H9 (cell line): ENCODE measurements around the gene NKX3-2. TPM values are rescaled to one million over a fixed set of nuclear protein-coding genes. Genes with fewer than 3 reads are reported as not detected.

ENCODE experiments used
- DNase-seq: peaks from one replicate; pipeline ENCODE4 v3.0.0-alpha.2; 2017
- H2AFZ ChIP-seq: one replicate; pipeline ENCODE4 v1.6.1; 2013; ENCODE audit warnings: mild to moderate bottlenecking, low read length, control low read depth, moderate library complexity
- H2AK5ac ChIP-seq: 2 replicates; pipeline ENCODE4 v1.6.1; 2013; ENCODE audit warnings: low read length, control low read depth, mixed read lengths; ENCODE audit not compliant: insufficient read length
- H2BK120ac ChIP-seq: one replicate; pipeline ENCODE4 v1.6.1; 2013; ENCODE audit warnings: low read depth, mild to moderate bottlenecking, low read length, control low read depth, inconsistent platforms; ENCODE audit not compliant: poor library complexity, severe bottlenecking
- H2BK12ac ChIP-seq: 2 replicates; pipeline ENCODE4 v1.6.1; 2013; ENCODE audit warnings: low read length, control low read depth, mixed read lengths, low read depth; ENCODE audit not compliant: insufficient read length
- H2BK15ac ChIP-seq: 2 replicates; pipeline ENCODE4 v1.6.1; 2013; ENCODE audit warnings: low read depth, low read length, control low read depth
- H2BK20ac ChIP-seq: one replicate; pipeline ENCODE4 v1.6.1; 2013; ENCODE audit warnings: low read depth, mild to moderate bottlenecking, low read length, control low read depth, inconsistent platforms; ENCODE audit not compliant: poor library complexity, severe bottlenecking
- H2BK5ac ChIP-seq: 2 replicates; pipeline ENCODE4 v1.6.1; 2013; ENCODE audit warnings: low read length, control low read depth, mixed read lengths; ENCODE audit not compliant: insufficient read length
- H3K14ac ChIP-seq: 2 replicates; pipeline ENCODE4 v1.6.1; 2013; ENCODE audit warnings: low read length, control low read depth; ENCODE audit not compliant: insufficient read depth
- H3K18ac ChIP-seq: 2 replicates; pipeline ENCODE4 v1.6.1; 2013; ENCODE audit warnings: low read depth, mild to moderate bottlenecking, mixed read lengths, low read length, control low read depth; ENCODE audit not compliant: insufficient read length
- H3K23ac ChIP-seq: 2 replicates; pipeline ENCODE4 v1.6.1; 2013; ENCODE audit warnings: low read length, control low read depth, mixed read lengths, low read depth; ENCODE audit not compliant: insufficient read length
- H3K23me2 ChIP-seq: 2 replicates; pipeline ENCODE4 v1.6.1; 2013; ENCODE audit warnings: low read depth, mild to moderate bottlenecking, mixed read lengths, low read length, control low read depth; ENCODE audit not compliant: insufficient read length, poor library complexity, severe bottlenecking
- H3K27ac ChIP-seq: 2 replicates; pipeline ENCODE4 v1.5.1; 2013; ENCODE audit warnings: low read length, control low read depth, mixed read lengths, low read depth; ENCODE audit not compliant: insufficient read length
- H3K27me3 ChIP-seq: 2 replicates; pipeline ENCODE4 v1.6.1; 2013; ENCODE audit warnings: low read length, control low read depth, inconsistent platforms; ENCODE audit not compliant: insufficient read depth
- H3K4ac ChIP-seq: 2 replicates; pipeline ENCODE4 v1.6.1; 2013; ENCODE audit warnings: low read depth, mild to moderate bottlenecking, control low read depth, inconsistent platforms, low read length, moderate library complexity
- H3K4me1 ChIP-seq: 2 replicates; pipeline ENCODE4 v1.6.1; 2013; ENCODE audit warnings: low read length, control low read depth, inconsistent platforms; ENCODE audit not compliant: insufficient read depth
- H3K4me2 ChIP-seq: 2 replicates; pipeline ENCODE4 v1.6.1; 2013; ENCODE audit warnings: low read length, control low read depth, mixed read lengths; ENCODE audit not compliant: insufficient read length, insufficient read depth
- H3K56ac ChIP-seq: 2 replicates; pipeline ENCODE4 v1.6.1; 2013; ENCODE audit warnings: low read depth, mild to moderate bottlenecking, mixed read lengths, low read length, control low read depth; ENCODE audit not compliant: insufficient read length
- H3K79me1 ChIP-seq: 2 replicates; pipeline ENCODE4 v1.6.1; 2013; ENCODE audit warnings: low read depth, mild to moderate bottlenecking, moderate library complexity, low read length, control low read depth, inconsistent platforms; ENCODE audit not compliant: insufficient read depth, poor library complexity, severe bottlenecking
- H3K79me2 ChIP-seq: 2 replicates; pipeline ENCODE4 v1.6.1; 2013; ENCODE audit warnings: low read length, control low read depth, inconsistent platforms; ENCODE audit not compliant: insufficient read depth
- H3K9ac ChIP-seq: 2 replicates; pipeline ENCODE4 v1.6.1; 2013; ENCODE audit warnings: low read length, control low read depth, mixed read lengths; ENCODE audit not compliant: insufficient read length; ENCODE audit errors: extremely low read depth
- H3K9me3 ChIP-seq: one replicate; pipeline ENCODE4 v1.6.1; 2013; ENCODE audit warnings: low read depth, low read length, inconsistent platforms; ENCODE audit not compliant: control insufficient read depth
- H3T11ph ChIP-seq: one replicate; pipeline ENCODE4 v1.6.1; 2013; ENCODE audit warnings: mild to moderate bottlenecking, low read length, control low read depth, inconsistent platforms
- H4K20me1 ChIP-seq: one replicate; pipeline ENCODE4 v1.6.1; 2013; ENCODE audit not compliant: control insufficient read depth, insufficient read length, insufficient read depth
- H4K5ac ChIP-seq: 2 replicates; pipeline ENCODE4 v1.6.1; 2013; ENCODE audit warnings: low read depth, mild to moderate bottlenecking, mixed read lengths, low read length, control low read depth; ENCODE audit not compliant: insufficient read length
- H4K8ac ChIP-seq: replicated peaks from 2 replicates; pipeline ENCODE4 v1.6.1; 2013; ENCODE audit warnings: low read length, control low read depth, mixed read lengths, low read depth; ENCODE audit not compliant: insufficient read length
- H4K91ac ChIP-seq: 2 replicates; pipeline ENCODE4 v1.6.1; 2013; ENCODE audit warnings: low read depth, mild to moderate bottlenecking, moderate library complexity, mixed read lengths, low read length, control low read depth; ENCODE audit not compliant: insufficient read length
- H3K27ac Mint-ChIP-seq, 3 experiments: 2 replicates in 2 of 3; 3 replicates in 1 of 3; pipeline ENCODE4 v1.8.0; 2020 to 2021; ENCODE audit warnings: mixed read lengths in 3 of 3, mild to moderate bottlenecking in 1 of 3, moderate library complexity in 1 of 3
- H3K27me3 Mint-ChIP-seq: 2 replicates; pipeline ENCODE4 v1.8.0; 2021; ENCODE audit warnings: low read depth, mild to moderate bottlenecking, moderate library complexity, mixed read lengths
- H3K36me3 Mint-ChIP-seq, 3 experiments: 2 replicates in 2 of 3; 3 replicates in 1 of 3; pipeline ENCODE4 v1.8.0; 2020 to 2021; ENCODE audit warnings: low read depth in 3 of 3, mixed read lengths in 3 of 3; ENCODE audit not compliant: insufficient read depth in 1 of 3
- H3K4me1 Mint-ChIP-seq, 2 experiments: 2 replicates each; pipeline ENCODE4 v1.8.0; 2020; ENCODE audit warnings: mixed read lengths in 2 of 2
- H3K4me3 Mint-ChIP-seq, 2 experiments: 2 replicates in 1 of 2; 3 replicates in 1 of 2; pipeline ENCODE4 v1.8.0; 2020 to 2021; ENCODE audit warnings: mild to moderate bottlenecking in 2 of 2, mixed read lengths in 2 of 2, moderate library complexity in 1 of 2
- H3K9me3 Mint-ChIP-seq, 2 experiments: 2 replicates in 1 of 2; 3 replicates in 1 of 2; pipeline ENCODE4 v1.8.0; 2020; ENCODE audit warnings: mild to moderate bottlenecking in 2 of 2, mixed read lengths in 2 of 2, moderate library complexity in 1 of 2
- CTCF ChIP-seq: fragments of 200-600 bp; sonication (generic); conservative IDR thresholded peaks from 3 replicates; pipeline ENCODE4 v1.8.0; 2021; ENCODE audit warnings: antibody characterized with exemption, mild to moderate bottlenecking
- WGBS: extraction: QIAGEN DNeasy Blood & Tissue Kit; methylation state at CpG from one replicate; pipeline ENCODE4 v1.1.7; 2013; ENCODE audit warnings: missing lambda C conversion rate, low lambda C conversion rate, mixed read lengths; ENCODE audit not compliant: insufficient read length; ENCODE audit errors: extremely low coverage; 5-methylcytosine and 5-hydroxymethylcytosine counted together
- total RNA-seq: library from RNA; stranded (reverse); gene quantifications from 2 replicates; pipeline ENCODE4 v1.2.1, GENCODE V29; 2021

NKX3-2 gene
- total RNA-seq, 1 experiment from 2014 or later = 1.9 TPM

GRCh38 chr4:13580036-13580435, 35.7 kb upstream of the NKX3-2 start:
- Histone ChIP-seq H2BK5ac (no peak overlapping the region), H4K8ac (no peak overlapping the region), H3K14ac (no peak overlapping the region), H3K4me1 (no peaks in the 10 kb centered on the region), H3K27me3 (no peaks in the 10 kb centered on the region), H3K4me2 (no peak overlapping the region), H2BK120ac (no peak overlapping the region), H2BK20ac (no peak overlapping the region), H3K79me2 (no peaks in the 10 kb centered on the region), H2BK12ac (no peak overlapping the region), H3K18ac (no peak overlapping the region), H3K9ac (no peak overlapping the region), H2BK15ac (no peak overlapping the region), H3K23me2 (no peaks in the 10 kb centered on the region), H3K23ac (no peak overlapping the region), H3K27ac (no peak overlapping the region), H3K9me3 (no peaks in the 10 kb centered on the region), H4K91ac (no peak overlapping the region), H4K20me1 (no peaks in the 10 kb centered on the region), H3T11ph (no peak overlapping the region), H2AK5ac (no peak overlapping the region), H4K5ac (no peak overlapping the region), H2AFZ (no peak overlapping the region), H3K4ac (no peak overlapping the region), H3K56ac (no peak overlapping the region), H3K79me1 (no peaks in the 10 kb centered on the region)
- Mint-ChIP-seq H3K9me3 (no peaks in the 10 kb centered on the region), H3K27me3 (no peaks in the 10 kb centered on the region), H3K4me1 (no peaks in the 10 kb centered on the region), H3K36me3 (peaks cover 22 to 70% (median 59%) of the 10 kb centered on the region in 3 experiments), H3K27ac (no peak overlapping the region), H3K4me3 (no peak overlapping the region)
- no peak for TF ChIP-seq CTCF
- WGBS = no CpG with 5 or more reads among the region's 2 CpGs
- DNase-seq = no peak
